NT2/D1 (cell line): ENCODE measurements around the gene ARF1.

Experiments
- YY1 ChIP-seq: IDR thresholded peaks from 2 replicates; pipeline ENCODE4 v1.6.1; 2011; ENCODE audit not compliant: insufficient read length, insufficient read depth
- ZNF274 ChIP-seq: IDR thresholded peaks from 2 replicates; pipeline ENCODE4 v1.6.1; 2011; ENCODE audit warnings: mild to moderate bottlenecking, low read depth, low read length

GRCh38 chr1:228097333-228098081 is 15.0 kb downstream of the ARF1 start:
- no peak for TF ChIP-seq YY1
- TF ChIP-seq ZNF274: no peak
